H9 (cell line): ENCODE results near the gene EPHB6. TPM values are rescaled to one million over a fixed set of nuclear protein-coding genes. Genes with fewer than 3 reads are reported as not detected.

Source experiments
- DNase-seq: peaks from one replicate; pipeline ENCODE4 v3.0.0-alpha.2; 2017
- H2AFZ ChIP-seq: one replicate; pipeline ENCODE4 v1.6.1; 2013; ENCODE audit warnings: mild to moderate bottlenecking, low read length, control low read depth, moderate library complexity
- H2AK5ac ChIP-seq: 2 replicates; pipeline ENCODE4 v1.6.1; 2013; ENCODE audit warnings: low read length, control low read depth, mixed read lengths; ENCODE audit not compliant: insufficient read length
- H2BK120ac ChIP-seq: one replicate; pipeline ENCODE4 v1.6.1; 2013; ENCODE audit warnings: low read depth, mild to moderate bottlenecking, low read length, control low read depth, inconsistent platforms; ENCODE audit not compliant: poor library complexity, severe bottlenecking
- H2BK12ac ChIP-seq: 2 replicates; pipeline ENCODE4 v1.6.1; 2013; ENCODE audit warnings: low read length, control low read depth, mixed read lengths, low read depth; ENCODE audit not compliant: insufficient read length
- H2BK15ac ChIP-seq: 2 replicates; pipeline ENCODE4 v1.6.1; 2013; ENCODE audit warnings: low read depth, low read length, control low read depth
- H2BK20ac ChIP-seq: one replicate; pipeline ENCODE4 v1.6.1; 2013; ENCODE audit warnings: low read depth, mild to moderate bottlenecking, low read length, control low read depth, inconsistent platforms; ENCODE audit not compliant: poor library complexity, severe bottlenecking
- H2BK5ac ChIP-seq: 2 replicates; pipeline ENCODE4 v1.6.1; 2013; ENCODE audit warnings: low read length, control low read depth, mixed read lengths; ENCODE audit not compliant: insufficient read length
- H3K14ac ChIP-seq: 2 replicates; pipeline ENCODE4 v1.6.1; 2013; ENCODE audit warnings: low read length, control low read depth; ENCODE audit not compliant: insufficient read depth
- H3K18ac ChIP-seq: 2 replicates; pipeline ENCODE4 v1.6.1; 2013; ENCODE audit warnings: low read depth, mild to moderate bottlenecking, mixed read lengths, low read length, control low read depth; ENCODE audit not compliant: insufficient read length
- H3K23ac ChIP-seq: 2 replicates; pipeline ENCODE4 v1.6.1; 2013; ENCODE audit warnings: low read length, control low read depth, mixed read lengths, low read depth; ENCODE audit not compliant: insufficient read length
- H3K23me2 ChIP-seq: 2 replicates; pipeline ENCODE4 v1.6.1; 2013; ENCODE audit warnings: low read depth, mild to moderate bottlenecking, mixed read lengths, low read length, control low read depth; ENCODE audit not compliant: insufficient read length, poor library complexity, severe bottlenecking
- H3K27ac ChIP-seq: 2 replicates; pipeline ENCODE4 v1.5.1; 2013; ENCODE audit warnings: low read length, control low read depth, mixed read lengths, low read depth; ENCODE audit not compliant: insufficient read length
- H3K27me3 ChIP-seq: 2 replicates; pipeline ENCODE4 v1.6.1; 2013; ENCODE audit warnings: low read length, control low read depth, inconsistent platforms; ENCODE audit not compliant: insufficient read depth
- H3K4ac ChIP-seq: 2 replicates; pipeline ENCODE4 v1.6.1; 2013; ENCODE audit warnings: low read depth, mild to moderate bottlenecking, control low read depth, inconsistent platforms, low read length, moderate library complexity
- H3K4me1 ChIP-seq: 2 replicates; pipeline ENCODE4 v1.6.1; 2013; ENCODE audit warnings: low read length, control low read depth, inconsistent platforms; ENCODE audit not compliant: insufficient read depth
- H3K4me2 ChIP-seq: 2 replicates; pipeline ENCODE4 v1.6.1; 2013; ENCODE audit warnings: low read length, control low read depth, mixed read lengths; ENCODE audit not compliant: insufficient read length, insufficient read depth
- H3K56ac ChIP-seq: 2 replicates; pipeline ENCODE4 v1.6.1; 2013; ENCODE audit warnings: low read depth, mild to moderate bottlenecking, mixed read lengths, low read length, control low read depth; ENCODE audit not compliant: insufficient read length
- H3K79me1 ChIP-seq: 2 replicates; pipeline ENCODE4 v1.6.1; 2013; ENCODE audit warnings: low read depth, mild to moderate bottlenecking, moderate library complexity, low read length, control low read depth, inconsistent platforms; ENCODE audit not compliant: insufficient read depth, poor library complexity, severe bottlenecking
- H3K79me2 ChIP-seq: 2 replicates; pipeline ENCODE4 v1.6.1; 2013; ENCODE audit warnings: low read length, control low read depth, inconsistent platforms; ENCODE audit not compliant: insufficient read depth
- H3K9ac ChIP-seq: 2 replicates; pipeline ENCODE4 v1.6.1; 2013; ENCODE audit warnings: low read length, control low read depth, mixed read lengths; ENCODE audit not compliant: insufficient read length; ENCODE audit errors: extremely low read depth
- H3K9me3 ChIP-seq: one replicate; pipeline ENCODE4 v1.6.1; 2013; ENCODE audit warnings: low read depth, low read length, inconsistent platforms; ENCODE audit not compliant: control insufficient read depth
- H3T11ph ChIP-seq: one replicate; pipeline ENCODE4 v1.6.1; 2013; ENCODE audit warnings: mild to moderate bottlenecking, low read length, control low read depth, inconsistent platforms
- H4K20me1 ChIP-seq: one replicate; pipeline ENCODE4 v1.6.1; 2013; ENCODE audit not compliant: control insufficient read depth, insufficient read length, insufficient read depth
- H4K5ac ChIP-seq: 2 replicates; pipeline ENCODE4 v1.6.1; 2013; ENCODE audit warnings: low read depth, mild to moderate bottlenecking, mixed read lengths, low read length, control low read depth; ENCODE audit not compliant: insufficient read length
- H4K8ac ChIP-seq: replicated peaks from 2 replicates; pipeline ENCODE4 v1.6.1; 2013; ENCODE audit warnings: low read length, control low read depth, mixed read lengths, low read depth; ENCODE audit not compliant: insufficient read length
- H4K91ac ChIP-seq: 2 replicates; pipeline ENCODE4 v1.6.1; 2013; ENCODE audit warnings: low read depth, mild to moderate bottlenecking, moderate library complexity, mixed read lengths, low read length, control low read depth; ENCODE audit not compliant: insufficient read length
- H3K27ac Mint-ChIP-seq, 3 experiments: 2 replicates in 2 of 3; 3 replicates in 1 of 3; pipeline ENCODE4 v1.8.0; 2020 to 2021; ENCODE audit warnings: mixed read lengths in 3 of 3, mild to moderate bottlenecking in 1 of 3, moderate library complexity in 1 of 3
- H3K27me3 Mint-ChIP-seq: 2 replicates; pipeline ENCODE4 v1.8.0; 2021; ENCODE audit warnings: low read depth, mild to moderate bottlenecking, moderate library complexity, mixed read lengths
- H3K36me3 Mint-ChIP-seq, 3 experiments: 2 replicates in 2 of 3; 3 replicates in 1 of 3; pipeline ENCODE4 v1.8.0; 2020 to 2021; ENCODE audit warnings: low read depth in 3 of 3, mixed read lengths in 3 of 3; ENCODE audit not compliant: insufficient read depth in 1 of 3
- H3K4me1 Mint-ChIP-seq, 2 experiments: 2 replicates each; pipeline ENCODE4 v1.8.0; 2020; ENCODE audit warnings: mixed read lengths in 2 of 2
- H3K4me3 Mint-ChIP-seq, 2 experiments: 2 replicates in 1 of 2; 3 replicates in 1 of 2; pipeline ENCODE4 v1.8.0; 2020 to 2021; ENCODE audit warnings: mild to moderate bottlenecking in 2 of 2, mixed read lengths in 2 of 2, moderate library complexity in 1 of 2
- H3K9me3 Mint-ChIP-seq, 2 experiments: 2 replicates in 1 of 2; 3 replicates in 1 of 2; pipeline ENCODE4 v1.8.0; 2020; ENCODE audit warnings: mild to moderate bottlenecking in 2 of 2, mixed read lengths in 2 of 2, moderate library complexity in 1 of 2
- CTCF ChIP-seq: fragments of 200-600 bp; sonication (generic); conservative IDR thresholded peaks from 3 replicates; pipeline ENCODE4 v1.8.0; 2021; ENCODE audit warnings: antibody characterized with exemption, mild to moderate bottlenecking
- WGBS: extraction: QIAGEN DNeasy Blood & Tissue Kit; methylation state at CpG from one replicate; pipeline ENCODE4 v1.1.7; 2013; ENCODE audit warnings: missing lambda C conversion rate, low lambda C conversion rate, mixed read lengths; ENCODE audit not compliant: insufficient read length; ENCODE audit errors: extremely low coverage; 5-methylcytosine and 5-hydroxymethylcytosine counted together
- total RNA-seq: library from RNA; stranded (reverse); gene quantifications from 2 replicates; pipeline ENCODE4 v1.2.1, GENCODE V29; 2021

EPHB6 gene
- total RNA-seq, 1 experiment from 2014 or later = 9.7 TPM

DNA sequence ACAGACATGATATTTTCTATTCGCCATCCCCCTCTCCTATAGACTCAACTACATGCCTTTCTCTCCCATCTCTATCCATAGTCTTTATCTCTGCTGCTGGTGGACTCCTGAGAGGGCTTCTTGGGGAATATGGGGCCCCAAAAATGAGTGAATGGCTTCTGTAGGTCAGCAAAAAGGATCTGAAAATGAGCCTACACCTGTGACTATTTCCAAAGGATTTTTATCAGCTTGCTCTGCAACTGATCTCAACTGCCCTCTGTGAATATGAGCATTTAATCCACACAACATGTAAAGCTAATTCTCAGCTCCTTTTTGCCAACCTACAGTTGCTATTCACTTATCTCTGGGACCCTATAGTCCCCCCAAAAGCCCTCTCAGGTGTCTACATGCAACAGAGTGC lies 47.9 kb upstream of the EPHB6 start:
- Histone ChIP-seq H2BK12ac (no peak overlapping the region), H2BK5ac (no peak overlapping the region), H2AFZ (no peak overlapping the region), H3K4me1 (no peaks in the 10 kb centered on the region), H3K79me2 (no peaks in the 10 kb centered on the region), H4K91ac (no peak overlapping the region), H3K18ac (no peak overlapping the region), H3T11ph (no peak overlapping the region), H3K27me3 (no peaks in the 10 kb centered on the region), H3K23ac (no peak overlapping the region), H3K4ac (no peak overlapping the region), H2AK5ac (no peak overlapping the region), H3K56ac (no peak overlapping the region), H3K23me2 (no peaks in the 10 kb centered on the region), H2BK15ac (no peak overlapping the region), H4K5ac (no peak overlapping the region), H3K4me2 (no peak overlapping the region), H4K8ac (no peak overlapping the region), H2BK120ac (no peak overlapping the region), H4K20me1 (no peaks in the 10 kb centered on the region), H3K9me3 (no peaks in the 10 kb centered on the region), H3K79me1 (no peaks in the 10 kb centered on the region), H3K27ac (no peak overlapping the region), H2BK20ac (no peak overlapping the region), H3K9ac (no peak overlapping the region), H3K14ac (no peak overlapping the region)
- H3K36me3 Mint-ChIP-seq = peaks cover 3 to 6% (median 3%) of the 10 kb centered on the region in 3 experiments
- H3K4me3 Mint-ChIP-seq = no peak overlapping the region
- H3K27ac Mint-ChIP-seq = no peak overlapping the region
- no peak for TF ChIP-seq CTCF
- H3K9me3 Mint-ChIP-seq = no peaks in the 10 kb centered on the region; a peak in 1 of 5 replicates
- WGBS = no CpG with 5 or more reads among the region's 1 CpG
- DNase-seq = no peak
- peaks cover 60% of the 10 kb centered on the region for H3K27me3 Mint-ChIP-seq
- peaks cover 5 to 23% of the 10 kb centered on the region in 2 experiments for H3K4me1 Mint-ChIP-seq
